Neural crest cell (in vitro differentiated cells): ENCODE data around the gene SCN9A. TPM values are rescaled to one million over a fixed set of nuclear protein-coding genes. Genes with fewer than 3 reads are reported as not detected.

Experiments
- DNase-seq: peaks from one replicate; pipeline ENCODE4 v3.0.0; 2021; ENCODE audit warnings: low read depth, mixed read lengths, low spot score
- H3K27ac Mint-ChIP-seq: one replicate; pipeline ENCODE4 v1.8.0; 2021; ENCODE audit warnings: mild to moderate bottlenecking, mixed read lengths; ENCODE audit not compliant: unreplicated experiment
- H3K27me3 Mint-ChIP-seq: 2 replicates; pipeline ENCODE4 v1.8.0; 2021; ENCODE audit warnings: low read depth, mild to moderate bottlenecking, mixed read lengths
- H3K36me3 Mint-ChIP-seq: 2 replicates; pipeline ENCODE4 v1.8.0; 2021; ENCODE audit warnings: low read depth, mild to moderate bottlenecking, mixed read lengths
- H3K4me1 Mint-ChIP-seq: 2 replicates; pipeline ENCODE4 v1.8.0; 2021; ENCODE audit warnings: mixed read lengths
- H3K4me3 Mint-ChIP-seq: one replicate; pipeline ENCODE4 v1.8.0; 2021; ENCODE audit warnings: mild to moderate bottlenecking, mixed read lengths
- H3K9me3 Mint-ChIP-seq: 2 replicates; pipeline ENCODE4 v1.8.0; 2021; ENCODE audit warnings: mixed read lengths
- CTCF ChIP-seq: fragments of 200-600 bp; sonication (generic); conservative IDR thresholded peaks from 2 replicates; pipeline ENCODE4 v1.5.0; 2021; ENCODE audit warnings: antibody characterized with exemption, mild to moderate bottlenecking
- total RNA-seq: library from RNA; stranded (reverse); gene quantifications from 2 replicates; pipeline ENCODE4 v1.2.1, GENCODE V29; 2021

Gene SCN9A
- total RNA-seq, 1 donor from 2014 or later, result 1.3 TPM

- no peak for DNase-seq
- TF ChIP-seq CTCF, result no peak
- no peaks in the 10 kb centered on the region for H3K4me1 Mint-ChIP-seq
- H3K36me3 Mint-ChIP-seq, result no peaks in the 10 kb centered on the region
- H3K4me3 Mint-ChIP-seq, result no peak overlapping the region
- H3K9me3 Mint-ChIP-seq, result peaks cover 8% of the 10 kb centered on the region
- H3K27me3 Mint-ChIP-seq, result no peaks in the 10 kb centered on the region
- H3K27ac Mint-ChIP-seq, result no peak overlapping the region
These were observed 81.8 kb downstream of the SCN9A start for GRCh38 chr2:166293984-166294383.

- Mint-ChIP-seq H3K4me3 (no peak overlapping the region), H3K4me1 (no peaks in the 10 kb centered on the region), H3K36me3 (no peaks in the 10 kb centered on the region), H3K9me3 (peaks cover 5% of the 10 kb centered on the region), H3K27me3 (no peaks in the 10 kb centered on the region), H3K27ac (no peak overlapping the region)
- TF ChIP-seq CTCF, result no peak
- no peak for DNase-seq
These were observed 90.5 kb downstream of the SCN9A start for GRCh38 chr2:166285215-166285614.

GRCh38 chr2:166284359-166284758 lies 91.4 kb downstream of the SCN9A start:
- Mint-ChIP-seq H3K27me3 (no peaks in the 10 kb centered on the region), H3K36me3 (no peaks in the 10 kb centered on the region), H3K27ac (no peak overlapping the region), H3K4me3 (no peak overlapping the region), H3K4me1 (no peaks in the 10 kb centered on the region), H3K9me3 (no peaks in the 10 kb centered on the region)
- no peak for TF ChIP-seq CTCF
- no peak for DNase-seq

- Mint-ChIP-seq H3K4me1 (no peaks in the 10 kb centered on the region), H3K36me3 (no peaks in the 10 kb centered on the region), H3K4me3 (no peak overlapping the region), H3K27ac (no peak overlapping the region), H3K9me3 (no peaks in the 10 kb centered on the region), H3K27me3 (no peaks in the 10 kb centered on the region)
- TF ChIP-seq CTCF, result no peak
- no peak for DNase-seq
These were observed 93.6 kb downstream of the SCN9A start for GRCh38 chr2:166282154-166282553.

GRCh38 chr2:166278856-166279255 lies 96.9 kb downstream of the SCN9A start:
- no peak for DNase-seq
- Mint-ChIP-seq H3K27ac (no peak overlapping the region), H3K27me3 (no peaks in the 10 kb centered on the region), H3K9me3 (no peaks in the 10 kb centered on the region), H3K4me1 (no peaks in the 10 kb centered on the region), H3K36me3 (no peaks in the 10 kb centered on the region), H3K4me3 (no peak overlapping the region)
- TF ChIP-seq CTCF, result no peak

- H3K9me3 Mint-ChIP-seq, result peaks cover 3% of the 10 kb centered on the region
- H3K4me3 Mint-ChIP-seq, result no peak overlapping the region
- no peak for DNase-seq
- no peaks in the 10 kb centered on the region for H3K36me3 Mint-ChIP-seq
- no peaks in the 10 kb centered on the region for H3K27me3 Mint-ChIP-seq
- H3K4me1 Mint-ChIP-seq, result no peaks in the 10 kb centered on the region
- H3K27ac Mint-ChIP-seq, result no peak overlapping the region
- TF ChIP-seq CTCF, result no peak
These were observed 105.4 kb downstream of the SCN9A start for GRCh38 chr2:166270376-166270775.
